ENCODE results near the gene GRK3. TPM values are rescaled to one million over a fixed set of nuclear protein-coding genes. Genes with fewer than 3 reads are reported as not detected.

Gene GRK3
- total and polyA plus RNA-seq, 2 of the 4 experiments (the other 2 are of a cell fraction), result 0.58 to 1.6 TPM

GRCh38 chr22:25722626-25723025, 158.2 kb downstream of the GRK3 start:
- no peak overlapping the region for H3K4me2 ChIP-seq (ENCODE audit: low read depth, low read length)
- no peak overlapping the region for H3K18ac ChIP-seq (ENCODE audit: low read depth, low read length)
- no peak overlapping the region for H2BK5ac ChIP-seq (ENCODE audit: low read depth, low read length, poor library complexity, severe bottlenecking)
- no peak overlapping the region for H3K27ac ChIP-seq (ENCODE audit: insufficient read depth, low read length)
- no TSS peak for BruUV-seq (replicated peaks)
- intact Hi-C loops (cut with micrococcal nuclease), result no loop called here
- H3K9me3 ChIP-seq (ENCODE audit: control insufficient read depth, insufficient read depth, low read length), result no peaks in the 10 kb centered on the region
- no peaks in the 10 kb centered on the region for H3K36me3 ChIP-seq (ENCODE audit: control insufficient read depth, insufficient read depth, low read length)
- no peak overlapping the region for H2BK20ac ChIP-seq (ENCODE audit: low read depth, low read length)
- H2AK5ac ChIP-seq (ENCODE audit: low read depth, low read length), result no peak overlapping the region
- H3K27me3 ChIP-seq (ENCODE audit: control insufficient read depth, insufficient read depth, low read length), result no peaks in the 10 kb centered on the region
- H4K20me1 ChIP-seq (ENCODE audit: insufficient read depth, low read length), result no peaks in the 10 kb centered on the region
- no peaks in the 10 kb centered on the region for H3K9me1 ChIP-seq (ENCODE audit: insufficient read depth, low read length)
- 83% methylated on average over 1 of the region's 3 CpGs; no CpG with 5 or more reads in 1 of the 2 experiments for WGBS, 2 experiments (ENCODE audit: extremely low coverage in 2 of 2, insufficient read length in 1 of 2)
- in situ Hi-C loops (cut with MboI; ENCODE audit: low sequenced_read_pairs), result no loop called here
- no peak overlapping the region for H2AFZ ChIP-seq (replicated peaks; ENCODE audit: low read length, poor library complexity)
- ChIA-PET POLR2A (ENCODE audit: unreplicated experiment) (no interaction called here), CTCF (no interaction called here)
- H3K23ac ChIP-seq (ENCODE audit: low read depth, low read length), result no peak overlapping the region
- no peak overlapping the region for H3K9ac ChIP-seq (ENCODE audit: low read depth, low read length)
- H3K4me3 ChIP-seq (ENCODE audit: insufficient read depth, low read depth, low read length), result no peak overlapping the region
- no peak overlapping the region for H4K5ac ChIP-seq (ENCODE audit: low read depth, low read length)
- no peak overlapping the region for H4K8ac ChIP-seq (ENCODE audit: low read depth in 2 of 2, low read length in 2 of 2)
- H3K4me1 ChIP-seq (ENCODE audit: control insufficient read depth, insufficient read depth, low read length), result no peaks in the 10 kb centered on the region
- H2BK15ac ChIP-seq (ENCODE audit: low read depth, low read length), result no peak overlapping the region
- H2AK9ac ChIP-seq (replicated peaks; ENCODE audit: low read depth, low read length, poor library complexity), result no peak overlapping the region
- H3K14ac ChIP-seq (replicated peaks; ENCODE audit: low read depth, low read length), result no peak overlapping the region
- H4K91ac ChIP-seq (ENCODE audit: insufficient read depth, low read depth, low read length), result no peak overlapping the region
- H3K79me1 ChIP-seq (ENCODE audit: low read depth in 1 of 2, low read length in 2 of 2), result no peaks in the 10 kb centered on the region
- ATAC-seq (ENCODE audit: low read depth) (no peak), DNase-seq (no peak)
- TF ChIP-seq SMC3 (IDR thresholded peaks at IDR 0.05; ENCODE audit: low read depth, low read length) (no peak), NFE2L2 (IDR thresholded peaks at IDR 0.05; ENCODE audit: low read depth, low read length) (no peak), RCOR1 (IDR thresholded peaks at IDR 0.05; ENCODE audit: insufficient replicate concordance, low read length) (no peak), CHD1 (IDR thresholded peaks at IDR 0.05; ENCODE audit: low read depth, low read length) (no peak), BHLHE40 (IDR thresholded peaks at IDR 0.05; ENCODE audit: low read depth, low read length) (no peak), ELK1 (IDR thresholded peaks at IDR 0.05; ENCODE audit: borderline replicate concordance, low read depth, low read length) (no peak), RFX5 (IDR thresholded peaks at IDR 0.05; ENCODE audit: low read depth, low read length) (no peak), MAZ (IDR thresholded peaks at IDR 0.05; ENCODE audit: borderline replicate concordance, low read depth, low read length) (no peak), FOS (IDR thresholded peaks at IDR 0.05; ENCODE audit: low read depth, low read length) (no peak), CTCF (conservative IDR thresholded peaks at IDR 0.05; ENCODE audit: low read depth, low read length) (no peak), POLR2A (IDR thresholded peaks at IDR 0.05; ENCODE audit: low read depth, low read length) (no peak), CEBPB (IDR thresholded peaks at IDR 0.05; ENCODE audit: low read depth, low read length) (no peak), RAD21 (IDR thresholded peaks at IDR 0.05; ENCODE audit: low read length) (no peak), MAFK (IDR thresholded peaks at IDR 0.05; ENCODE audit: low read depth, low read length) (no peak), USF2 (IDR thresholded peaks at IDR 0.05; ENCODE audit: low read depth, low read length) (no peak), MXI1 (IDR thresholded peaks at IDR 0.05; ENCODE audit: borderline replicate concordance, low read depth, low read length) (no peak)
- dilution Hi-C loops (cut with HindIII; ENCODE audit: low sequenced_read_pairs, unreplicated experiment), result no loop called here
- H3K4ac ChIP-seq (ENCODE audit: low read depth, low read length), result no peak overlapping the region
- H3K56ac ChIP-seq (ENCODE audit: extremely low read depth, insufficient read depth, low read length), result no peak overlapping the region
- no peak overlapping the region for H2BK120ac ChIP-seq (ENCODE audit: low read depth, low read length)

Measured in IMR-90 (cell line).